ENCODE data around the gene RSAD2. TPM values are rescaled to one million over a fixed set of nuclear protein-coding genes. Genes with fewer than 3 reads are reported as not detected.

Gene RSAD2
- total RNA-seq, 1 donor = 0.63 TPM

- DNase-seq (ENCODE audit: low read depth) = peak; percentile 26
- no peak overlapping the region for H3K4me3 ChIP-seq (ENCODE audit: low read depth, low read length)
- TF ChIP-seq, protein P1, sequence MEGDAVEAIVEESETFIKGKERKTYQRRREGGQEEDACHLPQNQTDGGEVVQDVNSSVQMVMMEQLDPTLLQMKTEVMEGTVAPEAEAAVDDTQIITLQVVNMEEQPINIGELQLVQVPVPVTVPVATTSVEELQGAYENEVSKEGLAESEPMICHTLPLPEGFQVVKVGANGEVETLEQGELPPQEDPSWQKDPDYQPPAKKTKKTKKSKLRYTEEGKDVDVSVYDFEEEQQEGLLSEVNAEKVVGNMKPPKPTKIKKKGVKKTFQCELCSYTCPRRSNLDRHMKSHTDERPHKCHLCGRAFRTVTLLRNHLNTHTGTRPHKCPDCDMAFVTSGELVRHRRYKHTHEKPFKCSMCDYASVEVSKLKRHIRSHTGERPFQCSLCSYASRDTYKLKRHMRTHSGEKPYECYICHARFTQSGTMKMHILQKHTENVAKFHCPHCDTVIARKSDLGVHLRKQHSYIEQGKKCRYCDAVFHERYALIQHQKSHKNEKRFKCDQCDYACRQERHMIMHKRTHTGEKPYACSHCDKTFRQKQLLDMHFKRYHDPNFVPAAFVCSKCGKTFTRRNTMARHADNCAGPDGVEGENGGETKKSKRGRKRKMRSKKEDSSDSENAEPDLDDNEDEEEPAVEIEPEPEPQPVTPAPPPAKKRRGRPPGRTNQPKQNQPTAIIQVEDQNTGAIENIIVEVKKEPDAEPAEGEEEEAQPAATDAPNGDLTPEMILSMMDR (IDR thresholded peaks at IDR 0.05; ENCODE audit: insufficient read depth, low read length) = no peak
These were observed 42.1 kb upstream of the RSAD2 start for GRCh38 chr2:6835467-6835866.

- TF ChIP-seq, protein P1 (IDR thresholded peaks at IDR 0.05; ENCODE audit: insufficient read depth, low read length) = no peak
- no peak overlapping the region for H3K4me3 ChIP-seq (ENCODE audit: low read depth, low read length)
- DNase-seq (ENCODE audit: low read depth) = no peak
These were observed 38.8 kb upstream of the RSAD2 start for GRCh38 chr2:6838673-6839319.

DNA sequence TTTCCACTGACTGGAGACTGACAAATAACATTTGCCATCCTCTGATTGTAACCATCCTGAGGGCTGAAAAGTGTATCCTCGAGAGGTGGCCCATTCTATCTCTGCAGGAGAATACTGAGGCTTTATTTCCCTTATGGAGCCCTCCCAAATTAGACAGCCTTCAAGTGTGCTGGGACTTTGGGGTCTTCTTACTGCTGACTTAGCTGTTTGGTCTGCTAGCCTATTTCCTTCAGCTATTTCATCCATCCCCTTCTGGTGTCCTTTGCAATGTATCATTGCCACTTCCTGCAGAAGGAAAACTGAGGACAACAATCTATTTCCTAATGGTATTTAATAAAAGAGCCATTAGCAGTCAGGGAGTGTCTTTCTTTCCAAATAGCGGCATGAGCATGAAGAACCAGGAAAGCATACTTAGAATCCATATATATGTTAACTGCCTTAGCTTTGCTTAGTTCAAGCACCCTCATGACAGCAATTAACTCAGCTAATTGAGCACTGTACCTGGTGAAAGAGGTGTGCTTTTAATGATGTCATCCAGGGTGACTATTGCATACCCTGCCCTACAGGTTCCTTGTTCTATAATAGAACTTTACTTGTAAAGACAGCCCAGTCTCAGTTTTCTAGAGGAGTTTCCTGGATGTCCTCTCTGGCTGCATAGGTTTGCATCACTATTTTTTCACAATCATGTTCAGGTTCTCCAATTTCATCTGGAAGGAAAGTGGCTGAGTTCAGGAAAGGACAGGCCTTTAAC, 35.9 kb upstream of the RSAD2 start:
- H3K4me3 ChIP-seq (ENCODE audit: low read depth, low read length) = no peak overlapping the region
- no peak for DNase-seq (ENCODE audit: low read depth)
- TF ChIP-seq, protein P1 (IDR thresholded peaks at IDR 0.05; ENCODE audit: insufficient read depth, low read length) = no peak

- DNase-seq (ENCODE audit: low read depth) = no peak
- H3K4me3 ChIP-seq (ENCODE audit: low read depth, low read length) = no peak overlapping the region
- TF ChIP-seq, protein P1 (IDR thresholded peaks at IDR 0.05; ENCODE audit: insufficient read depth, low read length) = no peak
These were observed 32.3 kb upstream of the RSAD2 start for GRCh38 chr2:6845312-6845711.

- DNase-seq (ENCODE audit: low read depth) = peak; percentile 30
- H3K4me3 ChIP-seq (ENCODE audit: low read depth, low read length) = no peak overlapping the region
- TF ChIP-seq, protein P1 (IDR thresholded peaks at IDR 0.05; ENCODE audit: insufficient read depth, low read length) = no peak
These were observed 31.7 kb upstream of the RSAD2 start for GRCh38 chr2:6845903-6846302.

- TF ChIP-seq, protein P1 (IDR thresholded peaks at IDR 0.05; ENCODE audit: insufficient read depth, low read length) = no peak
- no peak overlapping the region for H3K4me3 ChIP-seq (ENCODE audit: low read depth, low read length)
These were observed 31.0 kb upstream of the RSAD2 start for GRCh38 chr2:6846540-6846939.

More at GRCh38 chr2:6846540-6846939, 31.0 kb upstream of the RSAD2 start:
- no peak for DNase-seq (ENCODE audit: low read depth)
